NAMALWA (cell line): ENCODE results near the gene SLC26A9.
A peak's percentile ranks its signal among the peaks of the same experiment; 100 is the strongest.

Experiments
- DNase-seq: peaks from one replicate; pipeline ENCODE4 v3.0.0-alpha.2; 2015; ENCODE audit warnings: low spot score

The SLC26A9 gene

GRCh38 chr1:205948886-205949285 lies 5.6 kb upstream of the SLC26A9 start:
- no peak for DNase-seq

- DNase-seq = no peak
Observed at GRCh38 chr1:205948039-205948438, 4.8 kb upstream of the SLC26A9 start.

- no peak for DNase-seq
Observed at GRCh38 chr1:205947024-205947423, 3.8 kb upstream of the SLC26A9 start.

GRCh38 chr1:205945069-205945468 lies 1.8 kb upstream of the SLC26A9 start:
- no peak for DNase-seq

- no peak for DNase-seq
Observed at GRCh38 chr1:205944525-205944924, 1.3 kb upstream of the SLC26A9 start.

- no peak for DNase-seq
Observed at GRCh38 chr1:205942631-205943159, 561 bp downstream of the SLC26A9 start.

GRCh38 chr1:205940710-205941109 lies 2.5 kb downstream of the SLC26A9 start:
- DNase-seq = no peak

- peak; percentile 72 for DNase-seq
Observed at GRCh38 chr1:205939690-205940330, 3.4 kb downstream of the SLC26A9 start.

GRCh38 chr1:205938682-205939081 lies 4.6 kb downstream of the SLC26A9 start:
- no peak for DNase-seq

- no peak for DNase-seq
Observed at GRCh38 chr1:205936846-205937586, 6.2 kb downstream of the SLC26A9 start.

GRCh38 chr1:205936311-205936710 lies 6.9 kb downstream of the SLC26A9 start:
- no peak for DNase-seq

GRCh38 chr1:205935869-205936268 lies 7.4 kb downstream of the SLC26A9 start:
- no peak for DNase-seq

- no peak for DNase-seq
Observed at GRCh38 chr1:205934788-205935187, 8.5 kb downstream of the SLC26A9 start.

- no peak for DNase-seq
Observed at GRCh38 chr1:205933671-205934618, 9.3 kb downstream of the SLC26A9 start.

GRCh38 chr1:205932776-205933175 lies 10.5 kb downstream of the SLC26A9 start:
- no peak for DNase-seq

- DNase-seq = no peak
Observed at GRCh38 chr1:205930799-205931281, 12.4 kb downstream of the SLC26A9 start.

- DNase-seq = no peak
Observed at GRCh38 chr1:205930195-205930577, 13.1 kb downstream of the SLC26A9 start.

- DNase-seq = no peak
Observed at GRCh38 chr1:205929496-205930194, 13.6 kb downstream of the SLC26A9 start.

GRCh38 chr1:205928317-205928716 lies 14.9 kb downstream of the SLC26A9 start:
- DNase-seq = no peak

- no peak for DNase-seq
Observed at GRCh38 chr1:205927676-205928075, 15.6 kb downstream of the SLC26A9 start.

GRCh38 chr1:205927247-205927646 lies 16.0 kb downstream of the SLC26A9 start:
- no peak for DNase-seq

GRCh38 chr1:205926636-205927035 lies 16.6 kb downstream of the SLC26A9 start:
- DNase-seq = no peak
